Spleen (tissue), 7 donors: ENCODE measurements around the gene TNPO3.

Experiments used
- CTCF ChIP-seq, 11 experiments: fragments of 200-600 bp in 7 of 11; fragments of 450-650 bp in 4 of 11; sonication (generic) in 4 of 11; IDR thresholded peaks in 8 of 11; conservative IDR thresholded peaks in 3 of 11; 1 replicate in 7 of 11; 2 replicates in 4 of 11; pipeline versions ENCODE4 v1.4.0 to v1.8.0; 2016 to 2021; ENCODE audit warnings: antibody characterized with exemption in 11 of 11, inconsistent platforms in 4 of 11, mild to moderate bottlenecking in 1 of 11
- POLR2AphosphoS5 ChIP-seq, 3 donors: sonication (generic); formaldehyde crosslinking; IDR thresholded peaks; one replicate each; pipeline ENCODE4 v1.5.1; 2017; ENCODE audit warnings: antibody characterized with exemption in 3 of 3
- donor health status: DM: no; HTN: no; CAD: no; lungs with moderate emphysema.
- donor health status: DM: no; HTN: no; CAD: no.
- donor health status: DM: no; HTN: no; CAD: no.

DNA sequence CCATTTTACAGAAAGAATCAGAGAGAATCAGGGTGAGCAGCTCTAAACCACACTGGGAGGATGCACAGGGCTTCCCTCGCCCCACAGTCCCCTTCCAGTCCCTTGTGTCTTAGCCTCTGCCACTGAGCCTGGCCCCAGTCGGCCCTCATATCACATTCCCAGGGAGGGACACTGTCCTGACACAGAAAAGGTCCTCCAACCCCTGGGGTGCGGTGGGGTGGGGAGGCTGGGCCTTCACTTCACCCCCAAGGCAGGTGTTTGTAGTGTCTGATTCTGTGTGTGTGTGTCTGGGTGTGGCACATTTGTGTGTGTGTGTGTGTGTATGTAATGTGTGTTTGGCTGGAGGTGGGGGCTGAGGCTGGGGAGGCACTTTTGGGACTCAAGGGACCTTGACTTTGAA lies 142.6 kb downstream of the TNPO3 start:
- TF ChIP-seq CTCF (IDR thresholded peaks at IDR 0.05 in 8 of 11, conservative IDR thresholded peaks at IDR 0.05 in 3 of 11) (no peak), POLR2AphosphoS5 (IDR thresholded peaks at IDR 0.05) (no peak)
